ENCODE data around the gene TNS4.

The TNS4 gene

GRCh38 chr17:40515491-40516041 is 14.1 kb upstream of the TNS4 start:
- TF ChIP-seq GATA1 (IDR thresholded peaks at IDR 0.05; ENCODE audit: low read depth, low read length) (no peak), POLR2A (IDR thresholded peaks at IDR 0.05; ENCODE audit: low read length) (no peak)
- no peak for DNase-seq

GRCh38 chr17:40515011-40515410 is 13.6 kb upstream of the TNS4 start:
- TF ChIP-seq POLR2A (IDR thresholded peaks at IDR 0.05; ENCODE audit: low read length) = no peak
- TF ChIP-seq GATA1 (IDR thresholded peaks at IDR 0.05; ENCODE audit: low read depth, low read length) = no peak
- no peak for DNase-seq

GRCh38 chr17:40514013-40514875 is 12.8 kb upstream of the TNS4 start:
- no peak for DNase-seq

GRCh38 chr17:40511667-40512220 is 10.3 kb upstream of the TNS4 start:
- TF ChIP-seq GATA1 (IDR thresholded peaks at IDR 0.05; ENCODE audit: low read depth, low read length) = no peak
- no peak for TF ChIP-seq POLR2A (IDR thresholded peaks at IDR 0.05; ENCODE audit: low read length)
- DNase-seq = no peak

More at GRCh38 chr17:40514013-40514875, 12.8 kb upstream of the TNS4 start:
- no peak for TF ChIP-seq POLR2A (IDR thresholded peaks at IDR 0.05; ENCODE audit: low read length)
- no peak for TF ChIP-seq GATA1 (IDR thresholded peaks at IDR 0.05; ENCODE audit: low read depth, low read length)

- no peak for TF ChIP-seq GATA1 (IDR thresholded peaks at IDR 0.05; ENCODE audit: low read depth, low read length)
- no peak for TF ChIP-seq POLR2A (IDR thresholded peaks at IDR 0.05; ENCODE audit: low read length)
- DNase-seq = no peak
Observed at GRCh38 chr17:40511136-40511535, 9.7 kb upstream of the TNS4 start.

- TF ChIP-seq GATA1 (IDR thresholded peaks at IDR 0.05; ENCODE audit: low read depth, low read length) (no peak), POLR2A (IDR thresholded peaks at IDR 0.05; ENCODE audit: low read length) (no peak)
- no peak for DNase-seq
Observed at GRCh38 chr17:40510328-40510648, 8.9 kb upstream of the TNS4 start.

- no peak for DNase-seq
- TF ChIP-seq POLR2A (IDR thresholded peaks at IDR 0.05; ENCODE audit: low read length) (no peak), GATA1 (IDR thresholded peaks at IDR 0.05; ENCODE audit: low read depth, low read length) (no peak)
Observed at GRCh38 chr17:40509626-40510327, 8.4 kb upstream of the TNS4 start.

- TF ChIP-seq GATA1 (IDR thresholded peaks at IDR 0.05; ENCODE audit: low read depth, low read length) (no peak), POLR2A (IDR thresholded peaks at IDR 0.05; ENCODE audit: low read length) (no peak)
- no peak for DNase-seq
Observed at GRCh38 chr17:40506786-40507185, 5.4 kb upstream of the TNS4 start.

- DNase-seq = no peak
- no peak for TF ChIP-seq POLR2A (IDR thresholded peaks at IDR 0.05; ENCODE audit: low read length)
Observed at GRCh38 chr17:40503154-40503553, 1.7 kb upstream of the TNS4 start.

GRCh38 chr17:40502716-40503115 is 1.3 kb upstream of the TNS4 start:
- no peak for DNase-seq
- TF ChIP-seq POLR2A (IDR thresholded peaks at IDR 0.05; ENCODE audit: low read length) = no peak
- no peak for TF ChIP-seq GATA1 (IDR thresholded peaks at IDR 0.05; ENCODE audit: low read depth, low read length)

- no peak for DNase-seq
- TF ChIP-seq POLR2A (IDR thresholded peaks at IDR 0.05; ENCODE audit: low read length) (no peak), GATA1 (IDR thresholded peaks at IDR 0.05; ENCODE audit: low read depth, low read length) (no peak)
Observed at GRCh38 chr17:40500709-40501108, 714 bp downstream of the TNS4 start.

GRCh38 chr17:40500190-40500589 is 1.2 kb downstream of the TNS4 start:
- no peak for DNase-seq
- TF ChIP-seq POLR2A (IDR thresholded peaks at IDR 0.05; ENCODE audit: low read length) (no peak), GATA1 (IDR thresholded peaks at IDR 0.05; ENCODE audit: low read depth, low read length) (no peak)

- TF ChIP-seq POLR2A (IDR thresholded peaks at IDR 0.05; ENCODE audit: low read length) = no peak
- no peak for TF ChIP-seq GATA1 (IDR thresholded peaks at IDR 0.05; ENCODE audit: low read depth, low read length)
- no peak for DNase-seq
Observed at GRCh38 chr17:40499551-40500189, 1.8 kb downstream of the TNS4 start.

All from erythroblast (primary cell).